ENCODE data around the gene SPRING1.
A peak's percentile ranks its signal among the peaks of the same experiment; 100 is the strongest.

SPRING1 gene, protein sequence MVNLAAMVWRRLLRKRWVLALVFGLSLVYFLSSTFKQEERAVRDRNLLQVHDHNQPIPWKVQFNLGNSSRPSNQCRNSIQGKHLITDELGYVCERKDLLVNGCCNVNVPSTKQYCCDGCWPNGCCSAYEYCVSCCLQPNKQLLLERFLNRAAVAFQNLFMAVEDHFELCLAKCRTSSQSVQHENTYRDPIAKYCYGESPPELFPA

DNA sequence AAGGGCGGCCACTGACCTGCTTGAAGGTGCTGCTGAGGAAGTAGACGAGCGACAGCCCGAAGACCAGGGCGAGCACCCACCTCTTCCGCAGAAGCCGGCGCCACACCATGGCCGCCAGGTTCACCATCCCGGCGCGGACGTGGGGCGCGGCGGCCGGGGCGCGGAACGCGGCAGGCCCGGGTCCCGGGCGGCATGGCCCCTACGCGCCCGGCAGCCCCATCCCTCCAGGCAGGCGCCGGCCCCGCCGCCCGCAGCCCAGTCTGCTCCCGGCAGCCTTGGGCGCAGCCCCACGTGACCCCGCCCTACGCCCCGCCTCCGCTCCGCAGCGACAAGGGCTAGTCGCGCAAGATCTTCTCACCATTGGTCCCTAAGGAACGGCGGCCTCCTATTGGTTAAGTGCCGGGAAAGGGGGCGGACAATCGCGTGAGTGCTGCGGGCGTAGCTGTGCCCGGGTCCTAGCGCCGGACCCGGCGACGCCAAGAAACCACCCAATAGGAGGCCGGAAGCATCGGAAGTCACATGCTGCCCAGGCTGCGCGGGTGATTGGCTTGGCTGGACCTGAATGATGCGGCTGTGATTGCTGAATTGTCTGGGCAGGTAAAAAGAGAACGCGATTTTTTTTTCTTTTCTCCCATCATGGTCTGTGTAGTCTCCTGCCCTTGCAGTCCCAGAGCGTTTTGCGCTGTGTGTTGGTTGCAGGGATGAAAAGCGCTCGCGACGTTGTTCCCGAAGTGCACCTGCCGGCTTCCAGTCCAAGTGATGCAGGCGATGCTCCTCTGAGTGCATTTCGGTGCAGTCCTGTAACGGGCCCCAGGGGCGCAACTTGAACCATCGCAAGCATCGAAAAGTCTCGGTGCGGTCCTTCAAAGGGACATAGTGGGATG, at the start of gene SPRING1, which contains the start of gene RNFT2:
SPRING1 (minus strand) TSS at position 296 of the 884 bp plus-strand sequence; CDS start at position 127, 169 bp downstream.
RNFT2 (plus strand) TSS at position 542 of the 884 bp plus-strand sequence. CDS start 2,183 bp downstream, outside the sequence.
- Histone ChIP-seq H3F3A (ENCODE audit: low read depth) (no peaks in the 10 kb centered on the region), H3K4me3 (ENCODE audit: low read length, poor library complexity, severe bottlenecking) (peak within 1 kb of the TSS; percentile 94), H3K9ac (ENCODE audit: low read depth, low read length, poor library complexity, severe bottlenecking) (peak within 1 kb of the TSS; percentile 87), H3K4me2 (ENCODE audit: low read depth, low read length, poor library complexity, severe bottlenecking) (peak within 1 kb of the TSS; percentile 95), H2AFZ (ENCODE audit: low read length) (peak within 1 kb of the TSS; percentile 92), H3K4me1 (ENCODE audit: insufficient read depth, low read length, poor library complexity, severe bottlenecking) (peaks cover 12% of the 10 kb centered on the region), H3K79me2 (ENCODE audit: insufficient read depth, low read length) (peaks cover 44% of the 10 kb centered on the region), H3K36me3 (ENCODE audit: insufficient read depth, low read length) (no peaks in the 10 kb centered on the region), H4K20me1 (ENCODE audit: insufficient read depth, low read length, poor library complexity, severe bottlenecking) (peaks cover 17% of the 10 kb centered on the region), H3K9me2 (replicated peaks; ENCODE audit: low read depth, low read length) (no peaks in the 10 kb centered on the region), H3K9me3 (ENCODE audit: insufficient read depth, low read depth, low read length) (no peaks in the 10 kb centered on the region), H3K27me3 (ENCODE audit: insufficient read depth, low read length, poor library complexity, severe bottlenecking) (peaks cover 4% of the 10 kb centered on the region)
- no peak for TF ChIP-seq EZH2phosphoT487 (IDR thresholded peaks at IDR 0.05; ENCODE audit: borderline replicate concordance)
- TF ChIP-seq, protein P1, sequence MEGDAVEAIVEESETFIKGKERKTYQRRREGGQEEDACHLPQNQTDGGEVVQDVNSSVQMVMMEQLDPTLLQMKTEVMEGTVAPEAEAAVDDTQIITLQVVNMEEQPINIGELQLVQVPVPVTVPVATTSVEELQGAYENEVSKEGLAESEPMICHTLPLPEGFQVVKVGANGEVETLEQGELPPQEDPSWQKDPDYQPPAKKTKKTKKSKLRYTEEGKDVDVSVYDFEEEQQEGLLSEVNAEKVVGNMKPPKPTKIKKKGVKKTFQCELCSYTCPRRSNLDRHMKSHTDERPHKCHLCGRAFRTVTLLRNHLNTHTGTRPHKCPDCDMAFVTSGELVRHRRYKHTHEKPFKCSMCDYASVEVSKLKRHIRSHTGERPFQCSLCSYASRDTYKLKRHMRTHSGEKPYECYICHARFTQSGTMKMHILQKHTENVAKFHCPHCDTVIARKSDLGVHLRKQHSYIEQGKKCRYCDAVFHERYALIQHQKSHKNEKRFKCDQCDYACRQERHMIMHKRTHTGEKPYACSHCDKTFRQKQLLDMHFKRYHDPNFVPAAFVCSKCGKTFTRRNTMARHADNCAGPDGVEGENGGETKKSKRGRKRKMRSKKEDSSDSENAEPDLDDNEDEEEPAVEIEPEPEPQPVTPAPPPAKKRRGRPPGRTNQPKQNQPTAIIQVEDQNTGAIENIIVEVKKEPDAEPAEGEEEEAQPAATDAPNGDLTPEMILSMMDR (conservative IDR thresholded peaks at IDR 0.05; ENCODE audit: low read length): peak; percentile 15; the same call in 1 of the 2 replicates

DNA sequence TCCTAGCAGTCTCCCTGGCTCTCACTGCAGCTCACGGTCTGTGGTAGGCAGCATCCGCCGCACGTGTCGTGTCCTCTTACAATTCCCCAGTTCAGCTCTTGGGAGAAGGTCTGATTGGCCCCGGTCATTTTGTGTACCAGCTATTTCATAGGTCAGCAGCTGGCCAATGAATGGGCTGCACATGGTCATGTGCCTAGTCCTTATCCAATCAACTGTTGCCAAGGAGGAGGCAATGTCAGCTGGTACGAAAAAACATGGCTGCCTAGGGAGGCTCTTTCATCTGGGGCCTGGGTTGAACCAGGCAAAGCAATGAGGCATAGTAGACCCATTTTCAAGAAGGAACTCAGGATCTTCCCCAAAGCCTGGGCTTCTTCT, 46.4 kb upstream of the SPRING1 start:
- no peaks in the 10 kb centered on the region for H3K4me1 ChIP-seq (ENCODE audit: insufficient read depth, low read length, poor library complexity, severe bottlenecking)
- no peak overlapping the region for H2AFZ ChIP-seq (ENCODE audit: low read length)
- no peaks in the 10 kb centered on the region for H4K20me1 ChIP-seq (ENCODE audit: insufficient read depth, low read length, poor library complexity, severe bottlenecking)
- no peak overlapping the region for H3K9ac ChIP-seq (ENCODE audit: low read depth, low read length, poor library complexity, severe bottlenecking)
- H3F3A ChIP-seq (ENCODE audit: low read depth): no peaks in the 10 kb centered on the region
- no peaks in the 10 kb centered on the region for H3K9me3 ChIP-seq (ENCODE audit: insufficient read depth, low read depth, low read length)
- no peaks in the 10 kb centered on the region for H3K9me2 ChIP-seq (replicated peaks; ENCODE audit: low read depth, low read length)
- H3K4me2 ChIP-seq (ENCODE audit: low read depth, low read length, poor library complexity, severe bottlenecking): no peak overlapping the region
- no peaks in the 10 kb centered on the region for H3K79me2 ChIP-seq (ENCODE audit: insufficient read depth, low read length)
- H3K36me3 ChIP-seq (ENCODE audit: insufficient read depth, low read length): peaks cover 16% of the 10 kb centered on the region; the same call in 1 of the 2 replicates
- H3K27me3 ChIP-seq (ENCODE audit: insufficient read depth, low read length, poor library complexity, severe bottlenecking): no peaks in the 10 kb centered on the region
- TF ChIP-seq, protein P1 (conservative IDR thresholded peaks at IDR 0.05; ENCODE audit: low read length): no peak
- TF ChIP-seq EZH2phosphoT487 (IDR thresholded peaks at IDR 0.05; ENCODE audit: borderline replicate concordance): no peak
- H3K4me3 ChIP-seq (ENCODE audit: low read length, poor library complexity, severe bottlenecking): no peak overlapping the region

DNA sequence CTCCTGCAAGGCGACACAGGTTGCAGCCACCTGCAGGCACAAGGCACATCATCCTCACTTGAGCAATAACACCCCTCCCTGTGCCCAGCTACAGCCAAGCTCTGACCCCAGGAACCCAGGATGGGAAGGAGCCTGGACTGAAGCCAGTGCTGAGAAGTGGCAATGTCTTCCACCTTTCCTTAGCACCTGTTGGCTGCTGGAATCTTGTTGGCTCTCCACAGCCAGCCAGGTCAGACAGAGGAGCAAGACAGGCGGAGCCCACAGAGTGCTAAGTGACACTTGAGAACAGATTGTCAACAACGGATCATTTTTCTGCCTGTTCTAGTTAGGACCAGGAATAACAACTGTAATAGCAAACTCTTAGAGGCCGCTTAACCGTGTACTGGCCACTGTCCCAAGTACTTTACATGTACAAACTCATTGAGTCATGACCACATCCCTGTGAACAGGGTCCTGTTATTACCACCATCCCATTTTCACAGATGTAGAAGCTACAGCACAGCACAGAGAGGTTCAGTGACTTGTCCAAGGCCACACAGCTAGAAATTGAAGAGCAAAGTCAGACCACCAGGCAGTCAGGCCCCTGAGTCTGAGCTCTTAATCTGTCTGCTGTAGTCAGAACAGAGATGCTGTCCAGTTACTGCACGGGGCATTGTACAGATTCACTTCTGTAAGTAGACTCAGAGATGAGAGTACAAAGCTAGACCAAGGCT, 45.8 kb upstream of the SPRING1 start:
- Histone ChIP-seq H3K4me3 (ENCODE audit: low read length, poor library complexity, severe bottlenecking) (no peak overlapping the region), H3K9me3 (ENCODE audit: insufficient read depth, low read depth, low read length) (no peaks in the 10 kb centered on the region), H3K9me2 (replicated peaks; ENCODE audit: low read depth, low read length) (no peaks in the 10 kb centered on the region), H3K4me2 (ENCODE audit: low read depth, low read length, poor library complexity, severe bottlenecking) (no peak overlapping the region), H3K4me1 (ENCODE audit: insufficient read depth, low read length, poor library complexity, severe bottlenecking) (no peaks in the 10 kb centered on the region), H4K20me1 (ENCODE audit: insufficient read depth, low read length, poor library complexity, severe bottlenecking) (no peaks in the 10 kb centered on the region), H3K36me3 (ENCODE audit: insufficient read depth, low read length) (peaks cover 18% of the 10 kb centered on the region; the same call in 1 of the 2 replicates), H3K9ac (ENCODE audit: low read depth, low read length, poor library complexity, severe bottlenecking) (no peak overlapping the region), H3K79me2 (ENCODE audit: insufficient read depth, low read length) (no peaks in the 10 kb centered on the region), H3F3A (ENCODE audit: low read depth) (no peaks in the 10 kb centered on the region), H2AFZ (ENCODE audit: low read length) (no peak overlapping the region), H3K27me3 (ENCODE audit: insufficient read depth, low read length, poor library complexity, severe bottlenecking) (no peaks in the 10 kb centered on the region)
- TF ChIP-seq, protein P1 (conservative IDR thresholded peaks at IDR 0.05; ENCODE audit: low read length): no peak
- TF ChIP-seq EZH2phosphoT487 (IDR thresholded peaks at IDR 0.05; ENCODE audit: borderline replicate concordance): no peak
